ENCODE data around the gene CNOT2. TPM values are rescaled to one million over a fixed set of nuclear protein-coding genes. Genes with fewer than 3 reads are reported as not detected.
"Not testable (repeated sequence)": the region's sequence is repeated elsewhere in the genome, so short reads cannot be mapped to it uniquely, and the experiment has no call there.

Gene CNOT2
- total and polyA plus RNA-seq, 2 experiments from 2014 or later: 110 to 152 TPM

DNA sequence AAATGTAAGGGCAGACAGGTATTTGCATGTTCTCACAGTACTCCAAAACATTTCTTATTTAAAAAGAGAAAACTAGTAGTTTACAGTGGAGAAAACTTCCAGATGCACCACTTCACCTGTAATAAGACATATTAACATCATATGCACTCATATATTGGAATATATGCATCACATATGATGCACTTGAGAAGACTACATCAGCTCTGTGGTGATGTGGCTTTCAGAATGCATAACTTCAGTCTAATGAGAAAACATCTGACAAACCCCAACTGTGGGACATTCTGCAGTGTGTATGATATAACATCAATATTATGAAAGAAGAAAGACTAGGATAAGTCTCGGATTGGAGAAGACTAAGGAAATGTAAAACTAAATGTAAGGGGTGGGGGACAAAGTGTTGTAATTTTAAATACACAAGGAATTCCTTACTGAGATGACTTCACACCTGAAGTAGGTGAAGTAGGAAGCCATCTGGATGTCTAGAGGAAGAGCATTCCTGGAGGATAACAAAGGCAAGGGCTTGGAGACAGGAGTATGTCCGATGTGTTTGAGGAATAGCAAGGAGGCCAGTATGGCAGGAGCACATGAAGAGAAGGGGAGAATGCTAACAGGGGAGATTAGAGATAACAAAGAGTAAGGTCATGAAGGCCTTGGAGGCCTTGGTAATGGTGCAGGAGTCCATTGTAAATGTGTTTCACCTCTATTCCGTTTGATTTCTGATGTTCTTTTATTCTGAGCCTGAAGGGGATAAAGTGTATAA lies 49.0 kb downstream of the CNOT2 start:
- no peaks in the 10 kb centered on the region for H3K9me2 ChIP-seq (ENCODE audit: insufficient read depth)
- H3K4me3 ChIP-seq: no peak overlapping the region
- Mint-ChIP-seq H3K4me3 (no peak overlapping the region), H3K27ac (no peak overlapping the region), H3K27me3 (ENCODE audit: insufficient read depth, low read depth, poor library complexity) (no peaks in the 10 kb centered on the region), H3K4me1 (peaks cover 36% of the 10 kb centered on the region), H3K36me3 (ENCODE audit: low read depth) (peaks cover 13% of the 10 kb centered on the region; the same call in 2 of the 3 replicates), H3K9me3 (no peaks in the 10 kb centered on the region)
- no peak for TF ChIP-seq CREB1 (CRISPR knock-in tag; IDR thresholded peaks at IDR 0.05; ENCODE audit: low read depth)
- TF ChIP-seq, protein P1, sequence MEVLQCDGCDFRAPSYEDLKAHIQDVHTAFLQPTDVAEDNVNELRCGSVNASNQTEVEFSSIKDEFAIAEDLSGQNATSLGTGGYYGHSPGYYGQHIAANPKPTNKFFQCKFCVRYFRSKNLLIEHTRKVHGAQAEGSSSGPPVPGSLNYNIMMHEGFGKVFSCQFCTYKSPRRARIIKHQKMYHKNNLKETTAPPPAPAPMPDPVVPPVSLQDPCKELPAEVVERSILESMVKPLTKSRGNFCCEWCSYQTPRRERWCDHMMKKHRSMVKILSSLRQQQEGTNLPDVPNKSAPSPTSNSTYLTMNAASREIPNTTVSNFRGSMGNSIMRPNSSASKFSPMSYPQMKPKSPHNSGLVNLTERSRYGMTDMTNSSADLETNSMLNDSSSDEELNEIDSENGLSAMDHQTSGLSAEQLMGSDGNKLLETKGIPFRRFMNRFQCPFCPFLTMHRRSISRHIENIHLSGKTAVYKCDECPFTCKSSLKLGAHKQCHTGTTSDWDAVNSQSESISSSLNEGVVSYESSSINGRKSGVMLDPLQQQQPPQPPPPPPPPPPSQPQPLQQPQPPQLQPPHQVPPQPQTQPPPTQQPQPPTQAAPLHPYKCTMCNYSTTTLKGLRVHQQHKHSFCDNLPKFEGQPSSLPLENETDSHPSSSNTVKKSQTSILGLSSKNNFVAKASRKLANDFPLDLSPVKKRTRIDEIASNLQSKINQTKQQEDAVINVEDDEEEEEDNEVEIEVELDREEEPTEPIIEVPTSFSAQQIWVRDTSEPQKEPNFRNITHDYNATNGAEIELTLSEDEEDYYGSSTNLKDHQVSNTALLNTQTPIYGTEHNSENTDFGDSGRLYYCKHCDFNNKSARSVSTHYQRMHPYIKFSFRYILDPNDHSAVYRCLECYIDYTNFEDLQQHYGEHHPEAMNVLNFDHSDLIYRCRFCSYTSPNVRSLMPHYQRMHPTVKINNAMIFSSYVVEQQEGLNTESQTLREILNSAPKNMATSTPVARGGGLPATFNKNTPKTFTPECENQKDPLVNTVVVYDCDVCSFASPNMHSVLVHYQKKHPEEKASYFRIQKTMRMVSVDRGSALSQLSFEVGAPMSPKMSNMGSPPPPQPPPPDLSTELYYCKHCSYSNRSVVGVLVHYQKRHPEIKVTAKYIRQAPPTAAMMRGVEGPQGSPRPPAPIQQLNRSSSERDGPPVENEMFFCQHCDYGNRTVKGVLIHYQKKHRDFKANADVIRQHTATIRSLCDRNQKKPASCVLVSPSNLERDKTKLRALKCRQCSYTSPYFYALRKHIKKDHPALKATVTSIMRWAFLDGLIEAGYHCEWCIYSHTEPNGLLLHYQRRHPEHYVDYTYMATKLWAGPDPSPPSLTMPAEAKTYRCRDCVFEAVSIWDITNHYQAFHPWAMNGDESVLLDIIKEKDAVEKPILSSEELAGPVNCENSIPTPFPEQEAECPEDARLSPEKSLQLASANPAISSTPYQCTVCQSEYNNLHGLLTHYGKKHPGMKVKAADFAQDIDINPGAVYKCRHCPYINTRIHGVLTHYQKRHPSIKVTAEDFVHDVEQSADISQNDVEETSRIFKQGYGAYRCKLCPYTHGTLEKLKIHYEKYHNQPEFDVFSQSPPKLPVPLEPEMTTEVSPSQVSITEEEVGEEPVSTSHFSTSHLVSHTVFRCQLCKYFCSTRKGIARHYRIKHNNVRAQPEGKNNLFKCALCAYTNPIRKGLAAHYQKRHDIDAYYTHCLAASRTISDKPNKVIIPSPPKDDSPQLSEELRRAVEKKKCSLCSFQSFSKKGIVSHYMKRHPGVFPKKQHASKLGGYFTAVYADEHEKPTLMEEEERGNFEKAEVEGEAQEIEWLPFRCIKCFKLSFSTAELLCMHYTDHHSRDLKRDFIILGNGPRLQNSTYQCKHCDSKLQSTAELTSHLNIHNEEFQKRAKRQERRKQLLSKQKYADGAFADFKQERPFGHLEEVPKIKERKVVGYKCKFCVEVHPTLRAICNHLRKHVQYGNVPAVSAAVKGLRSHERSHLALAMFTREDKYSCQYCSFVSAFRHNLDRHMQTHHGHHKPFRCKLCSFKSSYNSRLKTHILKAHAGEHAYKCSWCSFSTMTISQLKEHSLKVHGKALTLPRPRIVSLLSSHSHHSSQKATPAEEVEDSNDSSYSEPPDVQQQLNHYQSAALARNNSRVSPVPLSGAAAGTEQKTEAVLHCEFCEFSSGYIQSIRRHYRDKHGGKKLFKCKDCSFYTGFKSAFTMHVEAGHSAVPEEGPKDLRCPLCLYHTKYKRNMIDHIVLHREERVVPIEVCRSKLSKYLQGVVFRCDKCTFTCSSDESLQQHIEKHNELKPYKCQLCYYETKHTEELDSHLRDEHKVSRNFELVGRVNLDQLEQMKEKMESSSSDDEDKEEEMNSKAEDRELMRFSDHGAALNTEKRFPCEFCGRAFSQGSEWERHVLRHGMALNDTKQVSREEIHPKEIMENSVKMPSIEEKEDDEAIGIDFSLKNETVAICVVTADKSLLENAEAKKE (CRISPR knock-in tag; IDR thresholded peaks at IDR 0.05): peak; percentile 34; the same call in 1 of the 2 replicates
- DNase-seq (ENCODE audit: low spot score) (peak; percentile 45), ATAC-seq (no peak)
- H3K79me2 ChIP-seq (replicated peaks; ENCODE audit: insufficient read depth): peaks cover 93% of the 10 kb centered on the region
- no peak overlapping the region for H3K4me2 ChIP-seq
- no peak overlapping the region for H3K27ac ChIP-seq (ENCODE audit: low read depth)
- no peaks in the 10 kb centered on the region for H3K36me3 ChIP-seq (ENCODE audit: insufficient read depth)
- no peak overlapping the region for H2AFZ ChIP-seq
- H3K27me3 ChIP-seq (ENCODE audit: insufficient read depth): no peaks in the 10 kb centered on the region
- peaks cover 35% of the 10 kb centered on the region for H3K4me1 ChIP-seq (ENCODE audit: insufficient read depth)
- 0 out of 2 replicates have a peak, but pooled peaks cover 3% of the 10 kb centered on the region for H4K20me1 ChIP-seq (replicated peaks; ENCODE audit: insufficient read depth)
- no peaks in the 10 kb centered on the region for H3F3A ChIP-seq (replicated peaks; ENCODE audit: low read depth)

DNA sequence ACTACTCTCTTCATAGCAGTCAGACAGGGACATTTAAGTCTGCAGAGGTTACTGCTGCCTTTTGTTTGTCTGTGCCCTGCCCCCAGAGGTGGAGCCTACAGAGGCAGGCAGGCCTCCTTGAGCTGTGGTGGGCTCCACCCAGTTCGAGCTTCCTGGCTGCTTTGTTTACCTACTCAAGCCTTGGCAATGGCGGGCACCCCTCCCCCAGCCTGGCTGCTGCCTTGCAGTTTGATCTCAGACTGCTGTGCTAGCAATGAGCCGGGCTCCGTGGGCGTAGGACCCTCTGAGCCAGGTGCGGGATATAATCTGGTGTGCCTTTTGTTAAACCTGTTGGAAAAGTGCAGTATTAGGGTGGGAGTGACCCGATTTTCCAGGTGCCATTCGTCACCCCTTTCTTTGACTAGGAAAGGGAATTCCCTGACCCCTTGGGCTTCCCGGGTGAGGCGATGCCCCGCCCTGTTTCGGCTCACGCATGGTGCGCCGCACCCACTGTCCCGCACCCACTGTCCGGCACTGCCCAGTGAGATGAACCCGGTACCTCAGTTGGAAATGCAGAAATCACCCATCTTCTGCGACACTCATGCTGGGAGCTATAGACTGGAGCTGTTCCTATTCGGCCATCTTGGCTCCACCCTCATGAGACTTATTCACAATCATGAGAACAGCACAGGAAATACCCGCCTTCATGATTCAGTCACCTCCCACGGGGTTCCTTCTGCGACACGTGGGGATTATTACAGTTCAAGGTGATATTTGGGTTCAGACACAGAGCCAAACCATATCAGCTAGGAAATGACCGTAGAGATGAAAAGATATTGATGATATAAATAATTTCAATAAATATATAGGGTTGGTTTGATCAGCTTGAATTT lies 61.7 kb downstream of the CNOT2 start:
- ATAC-seq; H3K27me3 ChIP-seq (ENCODE audit: insufficient read depth); H3K4me1 Mint-ChIP-seq; H3K9me2 ChIP-seq (ENCODE audit: insufficient read depth); H3K36me3 ChIP-seq (ENCODE audit: insufficient read depth); H3K4me3 Mint-ChIP-seq; H3K4me2 ChIP-seq; H4K20me1 ChIP-seq (replicated peaks; ENCODE audit: insufficient read depth); H3K4me1 ChIP-seq (ENCODE audit: insufficient read depth); H3K27me3 Mint-ChIP-seq (ENCODE audit: insufficient read depth, low read depth, poor library complexity); H3K4me3 ChIP-seq; H3K27ac ChIP-seq (ENCODE audit: low read depth); H3F3A ChIP-seq (replicated peaks; ENCODE audit: low read depth); DNase-seq (ENCODE audit: low spot score); H2AFZ ChIP-seq; H3K27ac Mint-ChIP-seq: not testable (repeated sequence)
- Mint-ChIP-seq H3K9me3 (peaks cover 40% of the 10 kb centered on the region), H3K36me3 (ENCODE audit: low read depth) (peaks cover 58% of the 10 kb centered on the region)
- peaks cover 99% of the 10 kb centered on the region for H3K79me2 ChIP-seq (replicated peaks; ENCODE audit: insufficient read depth)
